Adrenal gland (tissue), 5 donors: ENCODE data around the gene MEIOSIN.

Experiments used
- POLR2A ChIP-seq, 2 donors: fragments of 450-650 bp; IDR thresholded peaks; one replicate each; pipeline ENCODE4 v1.6.1; 2017; ENCODE audit warnings: antibody characterized with exemption in 2 of 2, mild to moderate bottlenecking in 2 of 2, moderate library complexity in 1 of 2
- TF ChIP-seq, protein P1 (sequence below), 6 experiments: fragments of 450-650 bp in 4 of 6; fragments of 200-600 bp in 2 of 6; sonication (generic) in 1 of 6; IDR thresholded peaks; 1 replicate in 5 of 6; 2 replicates in 1 of 6; pipeline versions ENCODE4 v1.5.1 to v1.8.0; 2016 to 2021; ENCODE audit warnings: antibody characterized with exemption in 6 of 6, mild to moderate bottlenecking in 2 of 6, moderate library complexity in 1 of 6
- donor health status: DM: no; HTN: no; CAD: no.

DNA sequence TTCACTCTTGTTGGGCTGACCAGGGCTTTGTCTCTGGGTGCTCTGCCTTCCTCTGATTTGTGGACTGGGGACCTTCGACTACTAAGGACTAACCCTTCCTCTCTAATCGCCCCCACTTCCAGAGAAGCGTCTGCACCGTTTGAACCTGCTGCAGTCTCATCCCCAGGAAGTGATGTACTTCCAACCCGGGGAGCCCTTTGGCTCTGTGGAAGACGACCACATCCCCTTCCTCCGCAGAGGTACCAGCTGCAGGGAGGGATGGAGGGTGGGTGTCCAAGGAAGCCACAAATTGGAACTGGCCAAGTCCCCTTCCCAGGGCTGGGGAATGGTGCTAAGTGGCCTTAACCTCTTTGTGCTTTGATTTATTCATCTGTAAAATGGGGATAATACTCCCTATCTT is 31.6 kb upstream of the MEIOSIN start:
- TF ChIP-seq, protein P1, sequence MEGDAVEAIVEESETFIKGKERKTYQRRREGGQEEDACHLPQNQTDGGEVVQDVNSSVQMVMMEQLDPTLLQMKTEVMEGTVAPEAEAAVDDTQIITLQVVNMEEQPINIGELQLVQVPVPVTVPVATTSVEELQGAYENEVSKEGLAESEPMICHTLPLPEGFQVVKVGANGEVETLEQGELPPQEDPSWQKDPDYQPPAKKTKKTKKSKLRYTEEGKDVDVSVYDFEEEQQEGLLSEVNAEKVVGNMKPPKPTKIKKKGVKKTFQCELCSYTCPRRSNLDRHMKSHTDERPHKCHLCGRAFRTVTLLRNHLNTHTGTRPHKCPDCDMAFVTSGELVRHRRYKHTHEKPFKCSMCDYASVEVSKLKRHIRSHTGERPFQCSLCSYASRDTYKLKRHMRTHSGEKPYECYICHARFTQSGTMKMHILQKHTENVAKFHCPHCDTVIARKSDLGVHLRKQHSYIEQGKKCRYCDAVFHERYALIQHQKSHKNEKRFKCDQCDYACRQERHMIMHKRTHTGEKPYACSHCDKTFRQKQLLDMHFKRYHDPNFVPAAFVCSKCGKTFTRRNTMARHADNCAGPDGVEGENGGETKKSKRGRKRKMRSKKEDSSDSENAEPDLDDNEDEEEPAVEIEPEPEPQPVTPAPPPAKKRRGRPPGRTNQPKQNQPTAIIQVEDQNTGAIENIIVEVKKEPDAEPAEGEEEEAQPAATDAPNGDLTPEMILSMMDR (IDR thresholded peaks at IDR 0.05), result no peak
- no peak for TF ChIP-seq POLR2A (IDR thresholded peaks at IDR 0.05)
